GF-D8 (cell line): Measurements from ENCODE around the gene SNCB.

Experiments
- DNase-seq: peaks from one replicate; lab custom pipeline; 2025; lab: John Stamatoyannopoulos, UW

SNCB gene

DNA sequence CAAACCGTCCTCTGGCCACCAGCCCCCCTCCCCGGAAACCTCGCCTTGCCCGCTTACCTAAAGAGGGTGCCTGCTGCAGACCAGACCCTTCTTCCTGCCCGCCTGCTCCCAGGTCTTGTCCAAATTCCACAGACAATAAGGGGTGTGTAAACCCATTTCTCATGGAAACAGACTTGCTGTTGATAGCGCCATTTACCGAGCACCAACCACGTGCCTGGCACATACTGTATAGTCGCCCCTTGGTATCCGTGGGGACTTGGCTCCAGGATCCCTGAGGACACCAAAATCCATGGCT is 56.1 kb downstream of the SNCB start:
- no peak for DNase-seq

DNA sequence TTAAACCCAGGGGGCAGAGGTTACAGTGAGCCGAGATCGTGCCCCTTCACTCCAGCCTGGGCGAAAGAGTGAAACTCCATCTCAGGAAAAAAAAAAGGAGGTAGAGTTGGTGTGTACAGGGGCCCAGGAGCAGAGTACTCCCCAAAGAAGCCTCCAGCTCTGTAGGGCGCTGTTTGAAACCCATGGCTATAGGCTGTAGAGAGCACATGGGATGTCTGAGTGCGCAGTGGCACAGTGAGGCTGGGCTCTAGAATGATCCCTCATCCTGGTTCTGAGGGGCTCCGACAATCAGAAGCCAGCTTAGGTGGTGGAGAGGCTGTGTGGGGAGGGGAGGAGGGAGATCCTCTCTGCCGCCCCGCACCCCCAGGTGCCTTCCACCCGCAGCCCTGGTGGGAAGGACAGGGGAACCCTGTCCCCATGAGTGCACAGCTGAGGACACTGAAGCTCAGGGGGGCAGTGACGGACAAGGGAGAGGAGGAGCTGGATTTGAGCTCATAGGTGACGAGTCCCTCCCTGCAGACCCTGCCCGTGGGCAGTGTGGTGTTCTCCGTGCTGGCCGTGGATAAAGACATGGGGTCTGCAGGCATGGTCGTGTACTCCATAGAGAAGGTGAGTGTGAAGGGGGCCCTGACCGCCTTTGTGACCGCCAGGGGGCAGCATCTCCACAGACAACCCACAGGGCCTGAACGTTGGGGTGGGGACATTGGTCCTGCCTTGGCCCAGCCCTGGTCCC is 56.6 kb downstream of the SNCB start:
- DNase-seq: no peak
